22Rv1 (cell line): ENCODE results near the gene IFNLR1.

Source experiments
- H3K27ac ChIP-seq: fragments of 450-650 bp; 2 replicates; pipeline ENCODE4 v1.5.1; 2017
- CTCF ChIP-seq: fragments of 450-650 bp; IDR thresholded peaks from 2 replicates; pipeline ENCODE4 v1.5.1; 2017; ENCODE audit warnings: mild to moderate bottlenecking
- ZFX ChIP-seq: fragments of 450-650 bp; IDR thresholded peaks from 2 replicates; pipeline ENCODE4 v1.6.1; 2017; ENCODE audit warnings: antibody characterized with exemption, borderline replicate concordance

Gene IFNLR1

GRCh38 chr1:24136956-24137539 is 50.0 kb downstream of the IFNLR1 start:
- no peak for TF ChIP-seq ZFX
- no peak for TF ChIP-seq CTCF
- H3K27ac ChIP-seq: no peak overlapping the region

GRCh38 chr1:24134376-24134775 is 52.7 kb downstream of the IFNLR1 start:
- H3K27ac ChIP-seq: no peak overlapping the region
- TF ChIP-seq ZFX (no peak), CTCF (no peak)

GRCh38 chr1:24133819-24134218 is 53.3 kb downstream of the IFNLR1 start:
- TF ChIP-seq CTCF (no peak), ZFX (no peak)
- no peak overlapping the region for H3K27ac ChIP-seq

- TF ChIP-seq ZFX (no peak), CTCF (no peak)
- H3K27ac ChIP-seq: no peak overlapping the region
Observed at GRCh38 chr1:24130385-24130784, 56.7 kb downstream of the IFNLR1 start.

GRCh38 chr1:24127801-24128363 is 59.2 kb downstream of the IFNLR1 start:
- no peak for TF ChIP-seq CTCF
- no peak overlapping the region for H3K27ac ChIP-seq

GRCh38 chr1:24127134-24127800 is 59.8 kb downstream of the IFNLR1 start:
- TF ChIP-seq ZFX (no peak), CTCF (no peak)

GRCh38 chr1:24126672-24127023 is 60.4 kb downstream of the IFNLR1 start:
- TF ChIP-seq ZFX: no peak
- TF ChIP-seq CTCF: no peak
- no peak overlapping the region for H3K27ac ChIP-seq

More at GRCh38 chr1:24127134-24127800, 59.8 kb downstream of the IFNLR1 start:
- no peak overlapping the region for H3K27ac ChIP-seq
